ENCODE results near the gene ARMH3.

Gene ARMH3

GRCh38 chr10:101857802-101858476 lies 198.0 kb downstream of the ARMH3 start:
- no peak for DNase-seq (ENCODE audit: low read depth in 3 of 3)

GRCh38 chr10:101856626-101857025 lies 199.3 kb downstream of the ARMH3 start:
- no peak for DNase-seq (ENCODE audit: low read depth in 3 of 3)

- no peak for DNase-seq (ENCODE audit: low read depth in 3 of 3)
Observed at GRCh38 chr10:101851411-101852116, 204.4 kb downstream of the ARMH3 start.

GRCh38 chr10:101850749-101851148 lies 205.2 kb downstream of the ARMH3 start:
- no peak for DNase-seq (ENCODE audit: low read depth in 3 of 3)

- DNase-seq (ENCODE audit: low read depth in 3 of 3): no peak
Observed at GRCh38 chr10:101848894-101849351, 207.1 kb downstream of the ARMH3 start.

- DNase-seq (ENCODE audit: low read depth in 3 of 3): no peak
Observed at GRCh38 chr10:101848408-101848807, 207.6 kb downstream of the ARMH3 start.

- no peak for DNase-seq (ENCODE audit: low read depth in 3 of 3)
Observed at GRCh38 chr10:101845893-101846292, 210.1 kb downstream of the ARMH3 start.

GRCh38 chr10:101843032-101844021 lies 212.6 kb downstream of the ARMH3 start, which contains the start of gene KCNIP2:
TSS of gene KCNIP2 (minus strand) at chr10:101843800. CDS start at chr10:101843568, 232 bp downstream.
- DNase-seq (ENCODE audit: low read depth in 3 of 3): peak in 2 of 3 experiments; percentile 51 to 68

GRCh38 chr10:101841826-101842225 lies 214.1 kb downstream of the ARMH3 start:
- no peak for DNase-seq (ENCODE audit: low read depth in 3 of 3)

GRCh38 chr10:101840741-101841453 lies 215.1 kb downstream of the ARMH3 start:
- DNase-seq (ENCODE audit: low read depth in 3 of 3): peak in 2 of 3 experiments; percentile 52

GRCh38 chr10:101840102-101840684 lies 215.8 kb downstream of the ARMH3 start:
- no peak for DNase-seq (ENCODE audit: low read depth in 3 of 3)

- peak in 2 of 3 experiments; percentile 36 to 53 for DNase-seq (ENCODE audit: low read depth in 3 of 3)
Observed at GRCh38 chr10:101839416-101840063, 216.4 kb downstream of the ARMH3 start.

GRCh38 chr10:101839002-101839401 lies 217.0 kb downstream of the ARMH3 start:
- no peak for DNase-seq (ENCODE audit: low read depth in 3 of 3)

GRCh38 chr10:101838416-101838970 lies 217.5 kb downstream of the ARMH3 start:
- no peak for DNase-seq (ENCODE audit: low read depth in 3 of 3)

GRCh38 chr10:101837748-101838147 lies 218.2 kb downstream of the ARMH3 start:
- no peak for DNase-seq (ENCODE audit: low read depth in 3 of 3)

GRCh38 chr10:101835362-101835761 lies 220.6 kb downstream of the ARMH3 start:
- no peak for DNase-seq (ENCODE audit: low read depth in 3 of 3)

- no peak for DNase-seq (ENCODE audit: low read depth in 3 of 3)
Observed at GRCh38 chr10:101834341-101834740, 221.6 kb downstream of the ARMH3 start.

- no peak for DNase-seq (ENCODE audit: low read depth in 3 of 3)
Observed at GRCh38 chr10:101833466-101833865, 222.5 kb downstream of the ARMH3 start.

GRCh38 chr10:101832325-101832771 lies 223.6 kb downstream of the ARMH3 start:
- no peak for DNase-seq (ENCODE audit: low read depth in 3 of 3)

All from stimulated activated CD4-positive, alpha-beta T cell treated with anti-CD3 and anti-CD28 coated beads, TNF-alpha, amount 100 ng/mL, for 4 hours (primary cell).